ENCODE data around the gene NUDCD3.

NUDCD3 gene

DNA sequence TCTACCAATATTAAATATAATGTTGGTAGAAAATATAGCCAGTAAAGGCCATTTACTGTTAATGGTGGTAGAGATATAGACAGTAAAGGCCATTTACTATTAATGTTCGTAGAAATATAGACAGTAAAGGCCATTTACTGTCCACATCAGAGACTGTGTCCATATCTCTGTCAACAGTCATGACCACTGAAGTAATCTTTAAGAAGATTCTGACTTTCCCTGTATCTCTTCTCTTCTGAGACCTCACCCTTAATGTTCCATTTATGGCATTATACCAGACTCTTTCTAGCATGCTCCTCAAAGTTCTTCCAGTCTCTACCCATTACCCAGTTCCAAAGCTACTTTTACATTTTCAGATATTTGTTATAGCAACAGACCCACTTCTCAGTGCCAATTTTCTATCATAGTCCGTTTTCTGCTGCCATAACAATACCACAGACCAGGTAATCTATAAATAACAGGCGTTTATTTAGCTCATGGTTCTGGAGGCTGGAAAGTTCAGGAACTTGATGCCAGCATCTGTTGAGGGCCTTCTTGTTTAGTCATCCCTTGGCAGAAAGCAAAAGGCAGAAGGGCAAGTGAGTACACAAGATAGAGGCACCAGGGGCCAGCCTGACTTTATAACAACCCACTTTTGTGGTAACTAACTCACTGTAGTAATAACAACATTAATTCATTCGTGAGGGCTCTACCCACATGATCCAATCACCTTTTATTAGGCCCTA lies 7.9 kb upstream of the NUDCD3 start:
- Mint-ChIP-seq H3K4me1 (ENCODE audit: low read depth) (no peaks in the 10 kb centered on the region), H3K36me3 (ENCODE audit: low read depth) (no peaks in the 10 kb centered on the region), H3K27me3 (peaks cover 4% of the 10 kb centered on the region), H3K9me3 (no peaks in the 10 kb centered on the region), H3K27ac (no peak overlapping the region), H3K4me3 (no peak overlapping the region)

DNA sequence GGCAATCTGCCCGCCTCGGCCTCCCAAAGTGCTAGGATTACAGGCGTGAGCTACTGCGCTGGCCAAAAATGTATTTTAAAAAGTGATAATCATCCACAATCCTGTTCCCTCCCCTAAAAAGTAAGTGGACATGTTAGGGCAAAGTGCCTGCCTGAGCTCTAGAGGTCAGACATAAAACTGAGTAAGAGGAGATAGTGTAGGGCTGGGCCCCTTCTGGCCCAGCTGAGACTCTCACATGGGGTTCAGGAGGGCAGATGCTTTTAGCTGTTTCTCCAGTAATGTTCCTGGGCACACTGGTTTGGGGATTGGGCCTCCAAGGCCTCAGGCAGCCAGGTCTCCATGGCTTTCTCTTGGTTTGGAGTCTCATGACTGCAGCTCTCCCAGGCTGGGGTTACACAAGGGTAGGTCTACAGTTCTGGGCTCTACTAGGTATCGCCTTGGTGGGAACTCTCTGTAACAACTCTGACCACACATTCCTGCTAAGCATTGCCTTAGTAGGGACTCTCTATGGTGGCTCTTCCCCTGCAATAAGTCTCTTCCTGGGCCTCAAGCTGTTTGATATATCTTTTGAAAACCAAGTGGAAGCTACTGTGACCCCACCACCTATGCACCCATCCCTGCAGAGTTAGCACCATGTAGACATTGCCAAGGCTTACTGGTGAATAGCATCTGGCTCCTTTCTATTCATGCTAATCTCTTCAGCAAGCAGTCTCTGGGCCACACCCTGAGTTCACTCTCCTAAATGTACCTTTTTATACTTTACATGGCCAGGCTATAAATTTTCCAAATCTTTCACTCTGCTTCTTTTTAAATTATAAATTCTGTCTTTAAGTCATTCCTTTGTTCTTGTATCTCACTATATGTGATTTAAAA lies 6.9 kb upstream of the NUDCD3 start:
- H3K4me3 Mint-ChIP-seq, result no peak overlapping the region
- no peaks in the 10 kb centered on the region for H3K9me3 Mint-ChIP-seq
- no peak overlapping the region for H3K27ac Mint-ChIP-seq
- no peaks in the 10 kb centered on the region for H3K4me1 Mint-ChIP-seq (ENCODE audit: low read depth)
- no peaks in the 10 kb centered on the region for H3K36me3 Mint-ChIP-seq (ENCODE audit: low read depth)
- H3K27me3 Mint-ChIP-seq, result peaks cover 4% of the 10 kb centered on the region

DNA sequence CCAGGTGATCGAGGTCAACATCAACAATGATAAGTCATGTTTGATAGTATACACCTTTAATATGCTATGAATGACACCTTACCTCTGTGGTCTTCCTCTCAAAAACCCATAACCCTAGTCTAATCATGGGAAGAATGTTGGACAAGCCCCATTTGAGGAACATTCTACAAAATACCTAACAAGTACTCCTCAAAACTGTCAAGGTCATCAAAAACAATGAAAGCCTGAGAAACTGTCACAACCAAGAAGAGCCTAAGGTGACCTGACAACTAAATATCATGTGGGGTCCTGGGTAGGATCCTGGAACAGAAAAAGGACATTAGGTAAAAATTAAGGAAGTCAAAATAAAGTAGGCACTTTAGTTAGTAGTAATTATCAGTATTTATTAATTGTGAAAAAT lies 5.9 kb upstream of the NUDCD3 start:
- Mint-ChIP-seq H3K36me3 (ENCODE audit: low read depth) (no peaks in the 10 kb centered on the region), H3K9me3 (no peaks in the 10 kb centered on the region), H3K27ac (no peak overlapping the region), H3K4me1 (ENCODE audit: low read depth) (peaks cover 1% of the 10 kb centered on the region), H3K27me3 (peaks cover 4% of the 10 kb centered on the region), H3K4me3 (no peak overlapping the region)

DNA sequence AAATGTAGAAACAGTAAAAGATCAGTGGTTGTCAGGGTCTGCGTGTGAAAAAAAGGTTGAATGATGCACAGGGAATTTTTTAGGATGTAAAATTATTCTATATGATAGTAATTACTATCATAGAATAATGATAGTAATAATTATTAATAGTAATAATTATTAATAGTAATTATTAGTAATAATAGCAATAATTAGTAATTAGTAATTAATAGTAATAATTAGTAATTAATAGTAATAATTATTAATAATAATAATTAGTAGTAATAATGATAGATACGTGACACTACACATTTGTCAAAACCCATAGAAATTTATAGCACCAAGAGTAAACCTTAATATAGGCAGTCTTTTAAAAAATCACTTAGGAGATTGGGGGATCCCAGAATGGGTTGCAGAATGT lies 4.5 kb upstream of the NUDCD3 start:
- Mint-ChIP-seq H3K9me3 (no peaks in the 10 kb centered on the region), H3K4me3 (no peak overlapping the region), H3K36me3 (ENCODE audit: low read depth) (no peaks in the 10 kb centered on the region), H3K27me3 (peaks cover 4% of the 10 kb centered on the region), H3K4me1 (ENCODE audit: low read depth) (peaks cover 9% of the 10 kb centered on the region), H3K27ac (no peak overlapping the region)

DNA sequence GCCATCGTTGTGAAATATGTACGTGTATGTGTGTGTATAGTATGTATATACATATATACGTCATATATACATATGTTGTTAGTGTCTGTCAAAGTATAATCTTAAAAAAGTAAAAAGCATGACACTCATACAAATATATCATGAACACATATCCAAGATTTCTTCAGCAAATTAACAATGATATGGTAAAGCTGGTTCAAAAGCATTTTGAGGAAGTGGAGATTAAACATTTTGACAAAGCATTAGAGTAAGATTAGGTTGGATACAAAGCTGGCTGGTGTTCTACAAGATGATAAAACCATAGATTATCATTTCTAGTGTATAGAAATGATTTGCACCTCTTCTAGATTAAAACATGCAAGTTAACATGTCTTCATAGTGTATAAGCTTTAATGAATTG lies 771 bp upstream of the NUDCD3 start:
- Mint-ChIP-seq H3K4me1 (ENCODE audit: low read depth) (peaks cover 41% of the 10 kb centered on the region), H3K27ac (peak overlapping the region; percentile 98), H3K4me3 (peak overlapping the region; percentile 94), H3K36me3 (ENCODE audit: low read depth) (peaks cover 13% of the 10 kb centered on the region), H3K27me3 (peaks cover 4% of the 10 kb centered on the region), H3K9me3 (no peaks in the 10 kb centered on the region)

DNA sequence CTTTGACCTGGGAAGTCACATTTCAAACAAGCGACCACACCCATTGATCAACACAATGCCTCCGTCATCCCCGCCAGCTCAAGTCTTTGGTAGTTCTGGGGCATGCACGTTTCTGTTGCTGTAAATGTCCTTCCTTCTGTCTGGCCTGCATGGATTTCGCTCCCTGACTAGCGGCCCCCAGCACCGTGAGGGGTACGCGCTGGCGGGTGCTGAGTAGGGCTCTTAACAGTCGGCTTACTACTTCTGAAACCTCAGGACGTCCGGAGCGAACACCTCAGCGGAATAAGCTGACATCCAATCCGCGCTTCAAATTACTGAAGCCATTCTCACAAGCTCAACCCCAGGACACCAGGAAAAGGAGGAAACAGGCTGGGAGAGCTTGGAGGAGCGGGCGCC lies 505 bp downstream of the NUDCD3 start:
- Mint-ChIP-seq H3K4me1 (ENCODE audit: low read depth) (peaks cover 52% of the 10 kb centered on the region), H3K9me3 (no peaks in the 10 kb centered on the region), H3K36me3 (ENCODE audit: low read depth) (peaks cover 24% of the 10 kb centered on the region), H3K27me3 (peaks cover 4% of the 10 kb centered on the region), H3K4me3 (peak overlapping the region; percentile 94), H3K27ac (peak overlapping the region; percentile 98)

DNA sequence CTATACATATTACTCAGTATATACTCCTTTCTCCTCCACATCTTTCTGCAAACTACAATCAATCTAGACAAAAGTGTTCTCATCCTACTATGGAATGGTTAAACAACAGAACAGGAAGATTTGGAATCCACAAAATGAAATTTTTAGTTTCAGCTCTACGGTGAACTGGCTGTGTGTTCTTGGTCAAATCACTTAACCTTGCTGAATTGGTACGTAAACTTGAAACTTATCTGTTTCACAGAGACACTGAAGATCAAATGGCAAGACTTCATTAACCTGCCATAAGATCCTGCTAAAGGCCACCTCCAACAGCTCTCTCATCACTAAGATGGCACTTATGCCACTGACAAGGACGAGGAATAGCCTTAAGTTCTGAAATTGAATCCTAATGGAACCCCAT lies 1.5 kb downstream of the NUDCD3 start:
- H3K27ac Mint-ChIP-seq, result peak overlapping the region; percentile 98
- peaks cover 34% of the 10 kb centered on the region for H3K36me3 Mint-ChIP-seq (ENCODE audit: low read depth)
- H3K4me3 Mint-ChIP-seq, result peak overlapping the region; percentile 94
- peaks cover 56% of the 10 kb centered on the region for H3K4me1 Mint-ChIP-seq (ENCODE audit: low read depth)
- H3K9me3 Mint-ChIP-seq, result peaks cover 1% of the 10 kb centered on the region
- H3K27me3 Mint-ChIP-seq, result no peaks in the 10 kb centered on the region

DNA sequence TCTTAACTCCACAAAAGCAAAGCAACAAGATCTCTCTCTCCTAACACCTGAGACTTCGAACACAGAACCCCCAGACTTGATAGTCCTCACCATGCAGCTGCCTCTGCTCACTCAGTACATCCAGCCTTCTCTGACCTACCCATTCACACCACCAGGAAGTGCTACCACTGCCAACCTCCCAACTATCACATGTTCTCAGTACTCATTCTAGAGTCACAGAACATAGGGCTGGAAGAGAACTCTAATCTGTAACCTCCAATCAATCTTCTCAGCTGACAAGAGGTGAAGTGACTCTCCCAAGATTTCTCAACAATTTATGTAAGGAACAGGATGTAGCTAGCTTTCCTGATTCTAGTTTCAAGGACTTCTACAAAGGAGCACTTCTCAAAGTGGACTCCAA lies 3.8 kb downstream of the NUDCD3 start:
- H3K4me1 Mint-ChIP-seq (ENCODE audit: low read depth), result peaks cover 63% of the 10 kb centered on the region
- H3K36me3 Mint-ChIP-seq (ENCODE audit: low read depth), result peaks cover 56% of the 10 kb centered on the region
- peak overlapping the region; percentile 5 for H3K4me3 Mint-ChIP-seq
- H3K27ac Mint-ChIP-seq, result no peak overlapping the region
- peaks cover 19% of the 10 kb centered on the region for H3K9me3 Mint-ChIP-seq
- H3K27me3 Mint-ChIP-seq, result no peaks in the 10 kb centered on the region

DNA sequence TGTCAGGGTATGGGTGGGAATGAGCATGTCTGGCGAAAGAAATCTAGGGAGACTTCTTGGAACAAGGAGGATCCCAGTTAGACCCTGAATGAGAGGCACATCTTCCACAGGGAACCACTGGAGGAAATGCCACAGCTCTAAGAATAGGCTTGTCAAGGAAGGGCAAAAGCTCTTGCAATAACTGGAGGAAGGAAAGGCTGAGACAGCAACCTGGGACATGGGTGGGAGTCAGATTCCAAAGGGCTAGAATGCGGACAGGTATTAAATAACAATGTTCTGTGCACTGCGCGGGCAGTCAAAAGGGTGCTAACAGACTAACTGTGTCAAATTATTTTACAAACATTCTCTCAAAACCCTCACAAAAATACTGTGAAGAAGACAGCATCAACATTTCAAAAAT lies 4.5 kb downstream of the NUDCD3 start:
- H3K9me3 Mint-ChIP-seq, result peaks cover 19% of the 10 kb centered on the region
- H3K27ac Mint-ChIP-seq, result no peak overlapping the region
- H3K4me3 Mint-ChIP-seq, result peak overlapping the region; percentile 14
- H3K36me3 Mint-ChIP-seq (ENCODE audit: low read depth), result peaks cover 63% of the 10 kb centered on the region
- peaks cover 58% of the 10 kb centered on the region for H3K4me1 Mint-ChIP-seq (ENCODE audit: low read depth)
- H3K27me3 Mint-ChIP-seq, result no peaks in the 10 kb centered on the region

DNA sequence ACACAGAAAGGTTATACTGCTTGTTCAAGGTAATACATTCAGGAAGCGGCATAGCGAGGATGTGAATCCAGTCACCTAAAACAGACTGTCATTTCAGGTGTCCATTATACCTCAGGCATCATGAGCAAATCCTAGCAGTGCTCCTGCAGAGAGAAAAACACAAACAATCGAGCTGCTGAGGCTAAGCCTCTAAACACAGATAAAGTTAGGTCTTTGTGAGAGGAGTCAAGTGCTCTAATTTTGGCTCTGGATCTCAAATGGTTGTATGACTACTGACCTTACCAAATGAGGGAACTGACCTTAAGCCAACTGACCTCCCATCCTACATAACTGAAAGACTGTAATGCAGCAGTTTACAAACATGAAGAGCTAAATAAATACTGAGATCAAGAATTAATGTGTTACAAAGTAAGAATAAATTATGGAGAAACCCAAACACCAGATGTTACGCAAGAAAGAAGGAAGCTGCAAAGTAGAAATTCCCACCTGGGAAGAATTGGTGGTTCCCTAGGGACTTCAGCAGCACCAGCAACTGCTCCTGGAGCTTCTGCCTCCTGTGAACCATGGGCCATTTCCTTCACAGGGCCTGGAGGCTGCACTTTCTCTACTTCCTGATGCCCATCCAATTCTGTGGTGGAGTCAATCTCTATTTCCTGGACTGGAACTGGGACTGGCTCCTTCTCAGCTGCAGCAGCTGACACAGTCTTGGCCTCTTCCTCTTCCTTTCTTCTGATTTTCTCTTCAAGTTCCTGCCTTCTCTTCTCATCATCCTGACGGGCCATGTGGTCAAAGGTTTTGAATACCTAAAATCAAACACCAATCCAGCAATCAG lies 5.8 kb downstream of the NUDCD3 start:
- Mint-ChIP-seq H3K27ac (no peak overlapping the region), H3K4me3 (no peak overlapping the region), H3K36me3 (ENCODE audit: low read depth) (peaks cover 75% of the 10 kb centered on the region), H3K27me3 (no peaks in the 10 kb centered on the region), H3K9me3 (peaks cover 19% of the 10 kb centered on the region), H3K4me1 (ENCODE audit: low read depth) (peaks cover 56% of the 10 kb centered on the region)

DNA sequence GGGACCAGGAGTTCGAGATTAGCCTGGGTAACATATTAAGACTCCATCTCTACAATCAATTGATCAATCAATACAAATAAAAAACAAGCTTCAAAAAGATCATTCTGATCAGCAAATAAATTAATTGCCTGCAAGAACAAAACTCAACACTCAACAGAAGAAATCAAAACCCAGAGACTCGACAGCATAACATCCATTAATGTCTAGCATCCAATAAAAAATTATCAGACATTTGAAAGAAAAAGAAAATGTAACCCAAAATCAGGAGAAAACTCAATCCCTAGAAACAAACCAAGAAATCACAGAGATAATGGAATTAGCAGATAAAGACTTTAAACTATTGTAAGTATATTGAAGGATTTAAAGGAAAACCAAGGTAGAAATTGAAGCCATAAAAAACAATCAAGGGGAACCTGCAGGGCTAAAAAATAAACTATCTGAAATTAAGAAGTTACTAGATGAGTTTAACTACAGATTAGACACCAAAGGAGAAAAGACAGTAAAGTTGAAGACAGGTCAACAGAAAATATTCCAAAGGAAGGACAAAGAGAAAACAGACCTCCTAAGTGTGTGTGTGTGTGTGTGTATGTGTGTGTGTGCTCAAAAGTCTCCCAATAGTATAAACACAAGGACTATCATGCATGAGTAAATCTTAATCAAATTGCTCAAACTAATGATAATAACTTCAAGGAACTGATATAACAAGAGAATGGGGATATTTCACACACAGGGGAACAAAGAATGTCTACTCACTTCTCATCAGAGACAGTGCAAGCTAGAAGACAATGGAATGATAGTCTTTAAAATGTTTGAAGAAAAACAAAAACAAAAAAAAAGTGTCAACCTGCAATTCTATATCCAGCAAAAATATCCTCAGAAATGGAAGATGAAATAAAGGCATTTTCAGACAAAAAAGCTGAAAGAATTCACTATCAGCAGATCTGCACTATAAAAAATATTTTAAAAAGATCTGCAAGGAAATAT lies 7.7 kb downstream of the NUDCD3 start:
- peaks cover 78% of the 10 kb centered on the region for H3K36me3 Mint-ChIP-seq (ENCODE audit: low read depth)
- peaks cover 41% of the 10 kb centered on the region for H3K4me1 Mint-ChIP-seq (ENCODE audit: low read depth)
- no peak overlapping the region for H3K27ac Mint-ChIP-seq
- H3K4me3 Mint-ChIP-seq, result no peak overlapping the region
- H3K27me3 Mint-ChIP-seq, result no peaks in the 10 kb centered on the region
- H3K9me3 Mint-ChIP-seq, result peaks cover 19% of the 10 kb centered on the region

DNA sequence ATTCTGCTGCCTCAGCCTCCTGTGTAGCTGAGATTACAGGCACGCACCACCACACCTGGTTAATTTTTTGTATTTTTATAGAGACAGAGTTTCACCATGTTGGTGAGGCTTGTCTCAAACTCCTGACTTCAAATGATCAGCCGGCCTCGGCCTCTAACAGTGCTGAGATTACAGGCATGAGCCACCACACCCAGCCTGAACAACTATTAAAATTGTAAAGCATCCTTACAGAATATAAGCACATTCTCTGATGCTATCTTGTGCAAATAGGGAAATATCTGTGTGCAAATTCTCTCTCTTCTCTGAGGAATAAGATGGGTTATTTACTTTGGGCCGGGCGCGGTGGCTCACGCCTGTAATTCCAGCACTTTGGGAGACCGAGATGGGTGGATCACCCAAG lies 12.5 kb downstream of the NUDCD3 start:
- Mint-ChIP-seq H3K4me1 (ENCODE audit: low read depth) (peaks cover 30% of the 10 kb centered on the region), H3K27me3 (no peaks in the 10 kb centered on the region), H3K36me3 (ENCODE audit: low read depth) (peaks cover 87% of the 10 kb centered on the region), H3K27ac (no peak overlapping the region), H3K9me3 (peaks cover 7% of the 10 kb centered on the region), H3K4me3 (no peak overlapping the region)

DNA sequence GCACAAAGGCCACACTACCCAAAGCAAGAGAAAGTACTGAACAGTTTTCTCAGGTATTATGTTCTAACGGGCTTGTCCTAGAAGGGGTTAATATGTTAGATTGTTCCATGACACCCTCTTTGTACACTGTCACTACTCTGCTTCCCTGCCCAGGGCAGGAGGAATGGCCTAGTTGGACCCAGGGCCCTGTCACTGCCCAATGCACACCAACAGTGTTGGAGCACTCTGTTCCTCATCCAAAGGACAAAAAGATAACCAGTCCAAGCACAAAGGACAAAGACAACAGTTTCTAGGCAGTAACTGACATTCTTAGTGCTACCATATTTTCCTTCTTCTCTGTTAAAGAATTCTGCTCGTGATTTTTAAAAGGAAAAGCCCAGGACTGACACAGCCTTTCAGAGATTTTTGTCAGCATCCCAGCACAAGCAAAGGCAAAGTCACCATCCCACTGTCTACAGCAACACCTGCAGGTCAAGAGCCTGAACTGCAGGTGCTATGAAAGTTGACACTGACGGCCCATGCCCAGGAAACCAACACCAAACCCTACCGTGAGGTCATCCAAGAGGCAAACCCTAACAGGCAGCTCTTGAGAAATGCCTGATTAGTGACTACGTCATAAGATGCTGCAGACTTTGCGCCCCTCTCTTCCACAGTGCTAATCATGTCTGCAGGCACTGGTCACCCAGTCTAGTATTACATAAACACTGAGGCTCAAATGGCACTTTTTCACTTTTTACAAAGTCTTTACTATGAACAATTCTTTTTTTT lies 13.2 kb downstream of the NUDCD3 start:
- Mint-ChIP-seq H3K36me3 (ENCODE audit: low read depth) (peaks cover 85% of the 10 kb centered on the region), H3K4me1 (ENCODE audit: low read depth) (peaks cover 24% of the 10 kb centered on the region), H3K4me3 (no peak overlapping the region), H3K9me3 (peaks cover under 1% of the 10 kb centered on the region), H3K27me3 (no peaks in the 10 kb centered on the region), H3K27ac (peak overlapping the region; percentile 29)
